Activated T-cell treated with anti-CD3 and anti-CD28 coated beads, Interleukin-2, amount 50 U/mL, for 24 hours (primary cell): ENCODE measurements around the gene TLR10.
"Not testable (repeated sequence)": the region's sequence is repeated elsewhere in the genome, so short reads cannot be mapped to it uniquely, and the experiment has no call there.

ENCODE experiments used
- DNase-seq: peaks from one replicate; pipeline ENCODE4 v3.0.0-alpha.2; 2020
- H3K27ac Mint-ChIP-seq: 2 replicates; pipeline ENCODE4 v1.8.0; 2020; ENCODE audit warnings: mild to moderate bottlenecking, mixed read lengths
- H3K27me3 Mint-ChIP-seq: 2 replicates; pipeline ENCODE4 v1.8.0; 2020; ENCODE audit warnings: mixed read lengths
- H3K36me3 Mint-ChIP-seq: 2 replicates; pipeline ENCODE4 v1.8.0; 2020; ENCODE audit warnings: low read depth, mixed read lengths
- H3K4me1 Mint-ChIP-seq: 2 replicates; pipeline ENCODE4 v1.8.0; 2020; ENCODE audit warnings: low read depth, mixed read lengths
- H3K4me3 Mint-ChIP-seq: 2 replicates; pipeline ENCODE4 v1.8.0; 2020; ENCODE audit warnings: mild to moderate bottlenecking, moderate library complexity, mixed read lengths
- H3K9me3 Mint-ChIP-seq: 2 replicates; pipeline ENCODE4 v1.8.0; 2020; ENCODE audit warnings: mixed read lengths

TLR10 gene

GRCh38 chr4:38785041-38785790 lies 2.4 kb upstream of the TLR10 start:
- no peak overlapping the region for H3K4me3 Mint-ChIP-seq
- no peak overlapping the region for H3K27ac Mint-ChIP-seq
- DNase-seq, result no peak
- no peaks in the 10 kb centered on the region for H3K36me3 Mint-ChIP-seq
- H3K4me1 Mint-ChIP-seq, result peaks cover 2% of the 10 kb centered on the region
- H3K9me3 Mint-ChIP-seq, result peaks cover 9% of the 10 kb centered on the region
- H3K27me3 Mint-ChIP-seq, result no peaks in the 10 kb centered on the region

- H3K27ac Mint-ChIP-seq, result no peak overlapping the region
- H3K27me3 Mint-ChIP-seq, result no peaks in the 10 kb centered on the region
- DNase-seq, result no peak
- no peaks in the 10 kb centered on the region for H3K9me3 Mint-ChIP-seq
- H3K4me3 Mint-ChIP-seq, result no peak overlapping the region
- H3K4me1 Mint-ChIP-seq, result peaks cover 2% of the 10 kb centered on the region
- H3K36me3 Mint-ChIP-seq, result no peaks in the 10 kb centered on the region
These were observed 1.4 kb upstream of the TLR10 start for GRCh38 chr4:38784141-38784540.

DNA sequence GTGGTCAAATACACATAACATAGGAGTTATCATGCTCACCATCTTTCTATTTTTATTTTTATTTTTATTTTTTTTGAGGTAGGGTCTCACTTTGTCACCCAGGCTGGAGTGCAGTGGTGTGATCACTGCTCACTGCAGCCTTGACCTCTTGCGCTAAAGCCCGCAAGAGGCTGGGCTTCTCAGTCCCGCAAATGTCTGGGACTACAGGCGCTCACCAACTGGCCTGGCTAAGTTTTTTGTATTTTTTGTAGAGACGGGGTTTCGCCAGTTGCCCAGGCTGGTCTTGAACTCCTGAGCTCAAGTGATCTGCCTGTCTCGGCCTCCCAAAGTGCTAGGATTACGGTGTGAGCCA lies 295 bp upstream of the TLR10 start:
- H3K4me1 Mint-ChIP-seq, result peaks cover 2% of the 10 kb centered on the region
- no peak overlapping the region for H3K27ac Mint-ChIP-seq
- H3K9me3 Mint-ChIP-seq, result no peaks in the 10 kb centered on the region
- no peaks in the 10 kb centered on the region for H3K27me3 Mint-ChIP-seq
- no peak for DNase-seq
- no peaks in the 10 kb centered on the region for H3K36me3 Mint-ChIP-seq
- no peak overlapping the region for H3K4me3 Mint-ChIP-seq

DNA sequence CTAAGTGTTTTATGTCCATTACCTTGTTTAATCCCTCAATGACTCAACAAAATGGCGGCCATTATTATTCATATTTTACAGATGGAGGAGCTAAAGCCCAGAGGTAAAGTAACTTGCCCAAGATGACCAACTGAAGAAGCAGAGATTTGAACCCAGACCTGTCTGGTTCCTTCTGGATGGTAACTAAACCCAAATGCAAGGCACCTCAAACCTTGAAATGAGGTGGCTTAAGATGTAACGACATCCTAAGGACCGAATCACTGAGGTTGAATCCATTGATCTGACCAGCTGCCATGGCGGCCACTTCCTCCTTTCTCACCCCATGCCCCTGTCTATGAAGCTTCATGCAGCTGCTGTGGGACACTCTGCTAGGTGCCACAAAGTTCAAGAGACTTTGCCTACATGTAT lies 932 bp downstream of the TLR10 start:
- DNase-seq, result no peak
- H3K36me3 Mint-ChIP-seq, result no peaks in the 10 kb centered on the region
- no peak overlapping the region for H3K4me3 Mint-ChIP-seq
- H3K9me3 Mint-ChIP-seq, result no peaks in the 10 kb centered on the region
- peaks cover 2% of the 10 kb centered on the region for H3K4me1 Mint-ChIP-seq
- no peaks in the 10 kb centered on the region for H3K27me3 Mint-ChIP-seq
- H3K27ac Mint-ChIP-seq, result no peak overlapping the region

DNA sequence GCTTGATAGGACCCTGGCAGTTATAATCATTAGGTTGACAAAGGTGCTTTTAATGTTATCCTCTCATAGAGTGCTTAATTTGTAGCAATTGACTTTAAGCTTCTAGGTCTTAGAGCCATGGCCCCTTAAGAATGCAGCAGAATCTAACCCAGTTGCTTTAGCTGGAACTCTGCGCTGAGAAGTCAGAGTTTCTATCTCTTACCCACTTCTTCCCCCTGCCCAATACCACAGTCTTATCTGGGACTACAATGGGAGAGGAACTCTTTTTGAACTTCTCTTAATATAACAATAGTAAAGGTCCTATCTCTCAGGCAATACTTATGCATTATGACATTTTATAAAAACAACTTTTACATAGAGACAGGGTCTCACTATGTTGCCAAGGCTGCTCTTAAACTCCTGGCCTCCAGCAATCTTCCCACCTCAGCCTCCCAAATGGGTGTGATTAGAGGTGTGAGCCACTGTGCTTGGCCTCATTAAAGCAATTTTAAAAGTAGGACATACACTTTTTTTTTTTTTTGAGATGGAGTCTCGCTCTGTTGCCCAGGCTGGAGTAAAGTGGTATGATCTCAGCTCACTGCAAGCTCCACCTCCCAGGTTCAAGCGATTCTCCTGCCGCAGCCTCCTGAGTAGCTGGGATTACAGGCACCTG lies 1.8 kb downstream of the TLR10 start:
- H3K36me3 Mint-ChIP-seq, result no peaks in the 10 kb centered on the region
- no peak overlapping the region for H3K27ac Mint-ChIP-seq
- no peak overlapping the region for H3K4me3 Mint-ChIP-seq
- H3K27me3 Mint-ChIP-seq, result no peaks in the 10 kb centered on the region
- no peak for DNase-seq
- H3K9me3 Mint-ChIP-seq, result no peaks in the 10 kb centered on the region
- peaks cover 2% of the 10 kb centered on the region for H3K4me1 Mint-ChIP-seq

- no peaks in the 10 kb centered on the region for H3K9me3 Mint-ChIP-seq
- no peaks in the 10 kb centered on the region for H3K36me3 Mint-ChIP-seq
- no peak overlapping the region for H3K27ac Mint-ChIP-seq
- no peak overlapping the region for H3K4me3 Mint-ChIP-seq
- DNase-seq, result no peak
- H3K4me1 Mint-ChIP-seq, result peaks cover 2% of the 10 kb centered on the region
- no peaks in the 10 kb centered on the region for H3K27me3 Mint-ChIP-seq
These were observed 3.0 kb downstream of the TLR10 start for GRCh38 chr4:38779790-38780189.

GRCh38 chr4:38777925-38778324 lies 4.9 kb downstream of the TLR10 start:
- H3K4me3 Mint-ChIP-seq, H3K9me3 Mint-ChIP-seq, H3K27ac Mint-ChIP-seq, H3K4me1 Mint-ChIP-seq, H3K36me3 Mint-ChIP-seq, H3K27me3 Mint-ChIP-seq, DNase-seq: not testable (repeated sequence)

DNA sequence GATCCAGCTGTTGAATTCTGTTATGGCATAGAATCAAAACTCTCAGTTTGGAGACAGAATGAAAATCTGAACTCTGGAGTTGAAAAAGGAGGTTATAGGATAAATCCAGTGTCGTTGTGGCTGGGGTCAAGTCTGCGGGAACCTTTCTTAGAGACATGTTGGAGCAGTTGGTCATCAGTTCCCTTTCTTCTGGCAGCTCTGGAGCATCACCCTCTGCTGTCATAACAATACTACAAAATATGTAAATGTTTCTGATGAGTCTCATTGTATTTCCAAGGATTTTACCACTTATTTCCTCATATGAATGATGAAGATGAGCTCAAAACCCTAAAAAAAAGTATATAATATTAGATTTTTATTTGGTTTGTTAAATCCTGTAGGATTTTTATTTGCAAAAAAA lies 7.5 kb downstream of the TLR10 start:
- no peak for DNase-seq
- no peak overlapping the region for H3K4me3 Mint-ChIP-seq
- H3K9me3 Mint-ChIP-seq, result no peaks in the 10 kb centered on the region
- no peaks in the 10 kb centered on the region for H3K36me3 Mint-ChIP-seq
- H3K4me1 Mint-ChIP-seq, result no peaks in the 10 kb centered on the region
- no peak overlapping the region for H3K27ac Mint-ChIP-seq
- no peaks in the 10 kb centered on the region for H3K27me3 Mint-ChIP-seq

DNA sequence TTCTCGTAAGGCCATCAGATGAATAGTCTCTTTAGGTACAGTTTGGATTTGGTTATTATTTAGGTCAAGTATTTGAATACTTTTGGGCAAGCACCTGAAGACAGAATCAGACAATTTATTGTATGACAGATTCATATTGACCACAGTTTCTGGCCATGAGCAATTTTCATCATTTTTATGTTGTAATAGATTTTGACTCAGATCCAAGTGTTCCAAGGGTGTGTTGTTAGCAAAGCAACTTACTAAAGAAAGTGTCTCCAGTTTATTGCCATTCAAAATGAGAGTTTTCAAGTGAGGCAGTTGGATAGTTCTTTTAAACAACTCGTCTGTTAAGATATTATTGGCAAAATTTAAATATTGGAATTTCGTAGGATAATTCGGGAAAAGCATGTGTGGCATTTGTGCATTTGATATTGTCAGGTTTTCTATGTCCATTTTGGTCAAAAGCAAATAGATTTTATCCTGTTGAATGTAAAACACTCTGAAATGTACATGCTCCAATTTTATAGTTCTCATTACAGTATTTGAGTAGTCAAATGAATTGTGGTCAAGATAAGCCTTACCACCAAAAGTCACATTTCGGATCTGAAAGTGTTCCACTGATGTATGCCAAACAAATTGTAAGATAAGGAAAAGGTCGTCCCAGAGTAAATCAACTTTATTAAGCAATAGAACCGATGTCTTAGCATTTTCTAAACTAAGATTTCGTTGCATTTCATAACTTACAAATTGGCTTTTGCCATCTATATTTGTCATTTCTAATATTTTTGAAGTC lies 8.4 kb downstream of the TLR10 start:
- no peaks in the 10 kb centered on the region for H3K27me3 Mint-ChIP-seq
- H3K9me3 Mint-ChIP-seq, result no peaks in the 10 kb centered on the region
- no peaks in the 10 kb centered on the region for H3K36me3 Mint-ChIP-seq
- no peak for DNase-seq
- no peaks in the 10 kb centered on the region for H3K4me1 Mint-ChIP-seq
- no peak overlapping the region for H3K4me3 Mint-ChIP-seq
- no peak overlapping the region for H3K27ac Mint-ChIP-seq

DNA sequence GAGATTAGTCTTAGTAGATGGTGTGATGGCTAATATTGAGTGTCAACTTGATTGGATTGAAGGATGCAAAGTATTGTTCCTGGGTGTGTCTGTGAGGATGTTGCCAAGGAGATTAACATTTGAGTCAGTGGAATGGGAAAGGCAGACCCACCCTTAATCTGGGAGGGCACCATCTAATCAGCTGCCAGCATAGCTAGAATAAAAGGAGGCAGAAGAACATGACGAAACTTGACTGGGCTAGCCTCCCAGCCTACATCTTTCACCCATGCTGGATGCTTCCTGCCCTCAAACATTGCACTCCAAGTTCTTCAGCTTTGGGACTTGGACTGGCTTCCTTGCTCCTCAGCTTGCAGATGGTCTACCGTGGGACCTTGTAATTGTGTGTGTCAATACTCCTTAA lies 12.5 kb downstream of the TLR10 start:
- H3K4me1 Mint-ChIP-seq, H3K27ac Mint-ChIP-seq: not testable (repeated sequence)

DNA sequence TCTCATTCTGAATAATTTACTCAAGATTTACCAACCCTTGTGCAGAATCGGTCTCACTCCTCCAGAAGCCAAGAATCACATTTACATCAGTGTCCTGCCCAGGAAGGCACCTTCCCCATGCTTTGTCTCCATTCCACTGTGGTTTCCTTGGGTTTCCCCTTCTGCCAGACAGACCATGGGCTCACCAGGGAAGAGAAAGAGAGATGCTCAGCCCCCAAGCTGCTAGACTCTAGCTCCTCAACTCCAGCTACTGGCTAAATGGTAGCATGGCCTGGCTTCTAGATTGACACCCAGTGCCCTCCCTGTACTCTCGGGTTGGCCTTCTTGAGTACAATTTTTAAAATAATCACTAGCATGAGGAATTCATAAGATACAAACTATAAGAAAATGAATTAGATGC lies 12.9 kb downstream of the TLR10 start:
- Mint-ChIP-seq H3K36me3 (no peaks in the 10 kb centered on the region), H3K9me3 (peaks cover 12% of the 10 kb centered on the region), H3K4me3 (no peak overlapping the region), H3K27me3 (no peaks in the 10 kb centered on the region), H3K27ac (no peak overlapping the region), H3K4me1 (no peaks in the 10 kb centered on the region)
- DNase-seq, result no peak

More for the DNA sequence above, 12.5 kb downstream of the TLR10 start:
- not testable (repeated sequence) for H3K36me3 Mint-ChIP-seq, H3K4me3 Mint-ChIP-seq, DNase-seq, H3K27me3 Mint-ChIP-seq
- peaks cover 12% of the 10 kb centered on the region for H3K9me3 Mint-ChIP-seq

DNA sequence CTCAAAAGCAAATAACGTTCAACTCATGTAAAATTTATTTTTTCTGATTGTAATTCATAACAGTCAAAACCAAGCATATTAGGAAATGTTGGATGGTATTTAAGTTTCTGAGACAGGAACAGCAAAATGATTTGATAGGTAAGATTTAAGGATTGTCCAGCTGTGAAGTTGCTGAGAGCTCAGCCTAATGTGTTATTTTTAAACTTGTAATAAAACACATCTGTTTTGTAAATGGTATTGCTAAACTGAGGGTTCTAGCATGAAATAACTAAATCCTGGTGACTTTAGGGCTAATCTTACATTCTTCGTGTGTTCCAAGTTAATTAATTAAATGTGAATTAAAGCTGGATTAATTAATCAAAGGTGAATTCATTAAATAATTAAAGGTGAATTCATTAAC lies 13.3 kb downstream of the TLR10 start:
- Mint-ChIP-seq H3K27ac (no peak overlapping the region), H3K27me3 (no peaks in the 10 kb centered on the region), H3K36me3 (no peaks in the 10 kb centered on the region), H3K9me3 (peaks cover 12% of the 10 kb centered on the region), H3K4me3 (no peak overlapping the region), H3K4me1 (no peaks in the 10 kb centered on the region)
- no peak for DNase-seq

DNA sequence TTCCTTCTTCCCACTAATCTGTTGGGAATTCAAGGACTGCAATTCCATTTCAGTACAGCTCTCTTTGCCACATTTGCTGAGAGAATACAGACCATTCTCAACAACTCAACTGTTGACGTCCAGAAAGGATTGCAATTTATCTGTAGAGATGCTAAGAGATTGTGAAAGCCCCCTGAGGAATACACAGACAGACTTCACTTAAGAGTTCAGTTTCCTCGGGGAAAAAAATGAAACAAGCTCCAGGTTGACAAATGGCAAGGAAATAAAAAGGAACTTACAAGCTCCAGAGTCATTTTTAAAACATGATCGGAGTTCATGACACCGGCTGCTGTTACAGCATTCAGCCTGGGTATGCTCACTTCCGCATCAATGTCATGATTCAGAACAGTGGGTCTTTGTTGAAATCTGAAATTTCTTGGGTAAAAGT lies 13.8 kb downstream of the TLR10 start:
- Mint-ChIP-seq H3K4me3 (no peak overlapping the region), H3K27me3 (no peaks in the 10 kb centered on the region), H3K27ac (no peak overlapping the region), H3K36me3 (no peaks in the 10 kb centered on the region), H3K9me3 (peaks cover 12% of the 10 kb centered on the region), H3K4me1 (no peaks in the 10 kb centered on the region)
- DNase-seq, result no peak

- H3K27me3 Mint-ChIP-seq, H3K4me3 Mint-ChIP-seq, H3K4me1 Mint-ChIP-seq, DNase-seq, H3K27ac Mint-ChIP-seq, H3K36me3 Mint-ChIP-seq: not testable (repeated sequence)
- peaks cover 12% of the 10 kb centered on the region for H3K9me3 Mint-ChIP-seq
These were observed 15.8 kb downstream of the TLR10 start for GRCh38 chr4:38766940-38767339.

GRCh38 chr4:38765382-38765781 lies 17.4 kb downstream of the TLR10 start:
- Mint-ChIP-seq H3K27me3 (no peaks in the 10 kb centered on the region), H3K4me3 (no peak overlapping the region), H3K9me3 (peaks cover 12% of the 10 kb centered on the region), H3K27ac (no peak overlapping the region), H3K4me1 (peaks cover 15% of the 10 kb centered on the region), H3K36me3 (no peaks in the 10 kb centered on the region)
- no peak for DNase-seq
